Measurements from ENCODE around the gene TTC13.

- TF ChIP-seq CTCF (conservative IDR thresholded peaks at IDR 0.05; ENCODE audit: low read depth, low read length) (no peak), EZH2 (IDR thresholded peaks at IDR 0.05; ENCODE audit: borderline replicate concordance, low read depth, low read length, poor library complexity, severe bottlenecking) (no peak)
These were observed 1.6 kb downstream of the TTC13 start for GRCh38 chr1:230976825-230977747.
